SK-N-SH (cell line): ENCODE results near the gene IL3. TPM values are rescaled to one million over a fixed set of nuclear protein-coding genes. Genes with fewer than 3 reads are reported as not detected.

ENCODE experiments used
- CTCF ChIA-PET: fragments of 300-600, 350-600 bp; formaldehyde crosslinking; extraction: SDS; loops from one replicate; lab custom pipeline; 2021; lab: Yijun Ruan, JAX
- POLR2A ChIA-PET: fragments of 350-600 bp; sonication (Branson Sonifier 250); formaldehyde crosslinking; extraction: SDS; loops from one replicate; lab custom pipeline; 2020; ENCODE audit warnings: antibody characterized with exemption, inconsistent platforms; lab: Yijun Ruan, JAX
- DNase-seq: peaks from one replicate; pipeline ENCODE4 v3.0.0; 2012
- H2AFZ ChIP-seq: fragments of 200-600 bp; sonication (generic); 2 replicates; pipeline ENCODE4 v1.8.1; 2016; ENCODE audit warnings: antibody characterized with exemption, mild to moderate bottlenecking, low read depth
- H3F3A ChIP-seq: fragments of 200-600 bp; sonication (generic); replicated peaks from 2 replicates; pipeline ENCODE3; 2016; ENCODE audit warnings: antibody characterized with exemption, mild to moderate bottlenecking; ENCODE audit not compliant: insufficient read depth
- H3K27ac ChIP-seq, 2 experiments: fragments of 200-500 bp in 1 of 2; fragments of 200-600 bp in 1 of 2; sonication (Bioruptor generic) in 1 of 2; sonication (generic), shearing (Covaris generic) in 1 of 2; 2 replicates each; pipeline versions ENCODE4 v1.5.1 to v1.6.1; 2014 to 2016; ENCODE audit warnings: low read depth in 2 of 2, inconsistent platforms in 1 of 2, low read length in 1 of 2, mild to moderate bottlenecking in 1 of 2, mixed read lengths in 1 of 2
- H3K27me3 ChIP-seq: fragments of 200-600 bp; sonication (generic), shearing (Covaris generic); 2 replicates; pipeline ENCODE4 v1.6.1; 2016; ENCODE audit warnings: mixed run types; ENCODE audit not compliant: insufficient read depth
- H3K36me3 ChIP-seq, 2 experiments: fragments of 200-500 bp in 1 of 2; fragments of 200-600 bp in 1 of 2; sonication (Bioruptor generic) in 1 of 2; sonication (generic) in 1 of 2; replicated peaks in 1 of 2; 2 replicates each; pipeline versions ENCODE3 to v1.5.1; 2014 to 2016; ENCODE audit warnings: low read length in 1 of 2, mild to moderate bottlenecking in 1 of 2; ENCODE audit not compliant: insufficient read depth in 2 of 2, control insufficient read depth in 1 of 2
- H3K4me1 ChIP-seq, 2 experiments: fragments of 200-500 bp in 1 of 2; fragments of 200-600 bp in 1 of 2; sonication (Bioruptor generic) in 1 of 2; sonication (generic), shearing (Covaris generic) in 1 of 2; 2 replicates each; pipeline versions ENCODE4 v1.5.1 to v1.6.1; 2014 to 2016; ENCODE audit warnings: low read depth in 1 of 2, low read length in 1 of 2, mixed run types in 1 of 2; ENCODE audit not compliant: insufficient read depth in 2 of 2, control insufficient read depth in 1 of 2
- H3K4me2 ChIP-seq: fragments of 200-600 bp; sonication (generic), shearing (Covaris generic); 2 replicates; pipeline ENCODE4 v1.6.1; 2017; ENCODE audit warnings: mixed run types
- H3K4me3 ChIP-seq, 2 experiments: fragments of 200-500 bp in 1 of 2; fragments of 200-600 bp in 1 of 2; sonication (Bioruptor generic) in 1 of 2; sonication (generic), shearing (Covaris generic) in 1 of 2; 2 replicates each; pipeline versions ENCODE4 v1.5.1 to v1.8.1; 2014 to 2016; ENCODE audit warnings: low read depth in 2 of 2, inconsistent platforms in 1 of 2, low read length in 1 of 2, mild to moderate bottlenecking in 1 of 2, mixed read lengths in 1 of 2, moderate library complexity in 1 of 2
- H3K79me2 ChIP-seq: fragments of 200-600 bp; sonication (generic); 2 replicates; pipeline ENCODE4 v1.8.1; 2017; ENCODE audit warnings: mild to moderate bottlenecking; ENCODE audit not compliant: insufficient read depth
- H3K9ac ChIP-seq: fragments of 200-600 bp; sonication (generic); 2 replicates; pipeline ENCODE4 v1.6.1; 2017; ENCODE audit warnings: mixed run types
- H3K9me2 ChIP-seq: fragments of 200-600 bp; sonication (generic); 2 replicates; pipeline ENCODE4 v1.6.1; 2017; ENCODE audit warnings: mixed run types
- H3K9me3 ChIP-seq: fragments of 200-600 bp; sonication (generic); 2 replicates; pipeline ENCODE4 v1.6.1; 2017; ENCODE audit warnings: mixed run types, mild to moderate bottlenecking, moderate library complexity
- H4K20me1 ChIP-seq: fragments of 200-600 bp; sonication (generic); 2 replicates; pipeline ENCODE4 v1.6.1; 2017; ENCODE audit warnings: mild to moderate bottlenecking, mixed run types; ENCODE audit not compliant: insufficient read depth
- CTCF ChIP-seq: fragments of 200-600 bp; sonication (generic); IDR thresholded peaks from 2 replicates; pipeline ENCODE4 v1.6.1; 2017; ENCODE audit warnings: antibody characterized with exemption, mild to moderate bottlenecking, moderate library complexity
- EP300 ChIP-seq, 2 experiments: IDR thresholded peaks; 2 replicates each; pipeline versions ENCODE4 v1.4.0 to v1.6.1; 2012; ENCODE audit warnings: borderline replicate concordance in 1 of 2, low read depth in 1 of 2, low read length in 1 of 2
- EZH2phosphoT487 ChIP-seq: fragments of 200-600 bp; sonication (generic); IDR thresholded peaks from 2 replicates; pipeline ENCODE4 v1.6.1; 2017; ENCODE audit warnings: low read depth, mixed run types, mild to moderate bottlenecking, antibody characterized with exemption, moderate library complexity, borderline replicate concordance
- FOSL2 ChIP-seq: IDR thresholded peaks from 2 replicates; pipeline ENCODE4 v1.4.0; 2012; ENCODE audit warnings: low read depth, mild to moderate bottlenecking, moderate library complexity, borderline replicate concordance
- FOXJ3 ChIP-seq: sonication (generic); formaldehyde crosslinking; IDR thresholded peaks from 2 replicates; pipeline ENCODE4 v1.5.1; 2020; ENCODE audit warnings: mild to moderate bottlenecking, missing genetic modification reagents
- GABPA ChIP-seq: IDR thresholded peaks from 2 replicates; pipeline ENCODE4 v1.4.0; 2012; ENCODE audit warnings: low read depth, mild to moderate bottlenecking
- GATA2 ChIP-seq: sonication (generic); formaldehyde crosslinking; IDR thresholded peaks from 2 replicates; pipeline ENCODE4 v1.5.0; 2020; ENCODE audit warnings: mild to moderate bottlenecking, missing genetic modification reagents
- IRF3 ChIP-seq: fragments of 150-350 bp; IDR thresholded peaks from 2 replicates; pipeline ENCODE4 v1.6.1; 2016; ENCODE audit warnings: mild to moderate bottlenecking, low read depth, low read length
- JUND ChIP-seq: IDR thresholded peaks from 2 replicates; pipeline ENCODE4 v1.4.0; 2012
- NFIC ChIP-seq: IDR thresholded peaks from 2 replicates; pipeline ENCODE4 v1.4.0; 2012; ENCODE audit warnings: borderline replicate concordance
- NRF1 ChIP-seq: IDR thresholded peaks from 2 replicates; pipeline ENCODE4 v1.6.1; 2012; ENCODE audit warnings: low read depth, mild to moderate bottlenecking, low read length
- POLR2AphosphoS5 ChIP-seq: IDR thresholded peaks from 2 replicates; pipeline ENCODE4 v1.6.1; 2012; ENCODE audit warnings: low read depth, low read length
- RXRA ChIP-seq: IDR thresholded peaks from 2 replicates; pipeline ENCODE4 v1.4.0; 2012; ENCODE audit warnings: low read depth, mild to moderate bottlenecking, borderline replicate concordance
- SIN3A ChIP-seq: IDR thresholded peaks from 2 replicates; pipeline ENCODE4 v1.6.1; 2012; ENCODE audit warnings: low read depth, mild to moderate bottlenecking, low read length, moderate library complexity, borderline replicate concordance
- SMC3 ChIP-seq: IDR thresholded peaks from 2 replicates; pipeline ENCODE4 v1.6.1; 2012; ENCODE audit warnings: low read depth, low read length, improper control_type of control experiment
- TCF12 ChIP-seq: IDR thresholded peaks from 2 replicates; pipeline ENCODE4 v1.4.0; 2012
- USF1 ChIP-seq: IDR thresholded peaks from 2 replicates; pipeline ENCODE4 v1.4.0; 2012; ENCODE audit warnings: low read depth, borderline replicate concordance
- whole genome bisulfite sequencing: methylation state at CpG from one replicate; pipeline ENCODE4 v1.1.6; 2017; ENCODE audit warnings: low lambda C conversion rate; 5-methylcytosine and 5-hydroxymethylcytosine counted together
- polyA plus RNA-seq, 3 experiments: library from polyadenylated mRNA; depleted of rRNA; stranded (reverse); fragments of >200 nt; gene quantifications; 2 replicates each; pipeline ENCODE4 v1.2.3, GENCODE V29; 2012

IL3 gene
- polyA plus RNA-seq, 1 of the 3 experiments (the other 2 are of a cell fraction): not detected

GRCh38 chr5:132074772-132075718, 14.6 kb downstream of the IL3 start:
- no peak overlapping the region for H3K4me2 ChIP-seq
- H3K79me2 ChIP-seq: no peaks in the 10 kb centered on the region
- H3K27ac ChIP-seq: no peak overlapping the region
- H3K36me3 ChIP-seq: no peaks in the 10 kb centered on the region
- no peaks in the 10 kb centered on the region for H3K9me3 ChIP-seq
- H3K27me3 ChIP-seq: no peaks in the 10 kb centered on the region
- DNase-seq: no peak
- H4K20me1 ChIP-seq: no peaks in the 10 kb centered on the region
- no peak overlapping the region for H2AFZ ChIP-seq
- no peak overlapping the region for H3K4me3 ChIP-seq
- no peaks in the 10 kb centered on the region for H3K9me2 ChIP-seq
- ChIA-PET CTCF (interaction anchor here (0.6 to 1.1 kb wide), 3 partner anchors 9 to 253 kb away, joined by 3 read pairs; no protein-coding TSS in a partner anchor), POLR2A (no interaction called here)
- no peaks in the 10 kb centered on the region for H3F3A ChIP-seq
- 99% methylated on average over 9 of the region's 16 CpGs for WGBS
- H3K4me1 ChIP-seq: peaks cover 0 to 5% of the 10 kb centered on the region in 2 experiments; a peak in 1 of 4 replicates
- H3K9ac ChIP-seq: no peak overlapping the region
- no peak for TF ChIP-seq USF1
- TF ChIP-seq FOSL2: no peak
- no peak for TF ChIP-seq CTCF
- no peak for TF ChIP-seq EP300 (IDR thresholded peaks at IDR 0.05; ENCODE audit: borderline replicate concordance in 1 of 2, low read depth in 1 of 2, low read length in 1 of 2)
- TF ChIP-seq NRF1: no peak
- TF ChIP-seq SMC3: no peak
- TF ChIP-seq POLR2AphosphoS5: no peak
- TF ChIP-seq JUND: no peak
- TF ChIP-seq SIN3A: no peak
- TF ChIP-seq NFIC: no peak
- no peak for TF ChIP-seq FOXJ3

- Histone ChIP-seq H3K36me3 (no peaks in the 10 kb centered on the region), H4K20me1 (no peaks in the 10 kb centered on the region), H3K27ac (no peak overlapping the region), H3K4me3 (no peak overlapping the region), H3K4me2 (no peak overlapping the region), H3K79me2 (no peaks in the 10 kb centered on the region), H3K9ac (no peak overlapping the region), H3K27me3 (no peaks in the 10 kb centered on the region), H3K4me1 (peaks cover 0 to 5% of the 10 kb centered on the region in 2 experiments; a peak in 1 of 4 replicates), H3K9me2 (no peaks in the 10 kb centered on the region), H3F3A (no peaks in the 10 kb centered on the region), H3K9me3 (no peaks in the 10 kb centered on the region), H2AFZ (no peak overlapping the region)
- ChIA-PET CTCF (no interaction called here), POLR2A (no interaction called here)
- TF ChIP-seq GATA2 (CRISPR knock-in tag) (no peak), TCF12 (no peak), EZH2phosphoT487 (no peak), RXRA (no peak), GABPA (no peak), IRF3 (no peak)
- WGBS: 100% methylated on average over 2 of the region's 2 CpGs
- no peak for DNase-seq
Observed at GRCh38 chr5:132075719-132076077, 15.2 kb downstream of the IL3 start.
